GM21381 (cell line): Measurements from ENCODE around the gene CEACAM19.
"Not testable (repeated sequence)": the region's sequence is repeated elsewhere in the genome, so short reads cannot be mapped to it uniquely, and the experiment has no call there.

ENCODE experiments used
- ATAC-seq: cut with Tn5 transposase; IDR thresholded peaks from one replicate; pipeline ENCODE4 v1.9.1; 2021; ENCODE audit warnings: mild to moderate bottlenecking, moderate library complexity; ENCODE audit not compliant: unreplicated experiment

The CEACAM19 gene

DNA sequence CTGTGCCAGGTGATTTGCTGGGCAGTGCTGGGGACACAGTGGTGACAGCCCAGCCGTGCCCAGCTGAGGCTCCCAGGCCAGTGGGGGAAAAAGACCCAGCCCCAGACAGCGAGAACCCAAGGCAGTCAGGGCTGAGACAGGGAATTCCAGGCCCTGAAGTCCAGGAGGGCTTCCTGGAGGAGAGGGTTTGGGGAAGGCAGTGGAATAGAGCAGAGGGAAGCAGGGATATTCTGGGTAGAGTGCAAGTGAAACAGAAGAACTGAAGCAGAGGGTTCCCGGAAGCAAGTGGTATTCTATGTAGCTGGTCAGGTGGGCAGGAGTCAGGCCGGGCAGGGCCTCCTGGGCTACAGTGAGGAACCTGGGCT lies 26.4 kb downstream of the CEACAM19 start:
- no peak for ATAC-seq

DNA sequence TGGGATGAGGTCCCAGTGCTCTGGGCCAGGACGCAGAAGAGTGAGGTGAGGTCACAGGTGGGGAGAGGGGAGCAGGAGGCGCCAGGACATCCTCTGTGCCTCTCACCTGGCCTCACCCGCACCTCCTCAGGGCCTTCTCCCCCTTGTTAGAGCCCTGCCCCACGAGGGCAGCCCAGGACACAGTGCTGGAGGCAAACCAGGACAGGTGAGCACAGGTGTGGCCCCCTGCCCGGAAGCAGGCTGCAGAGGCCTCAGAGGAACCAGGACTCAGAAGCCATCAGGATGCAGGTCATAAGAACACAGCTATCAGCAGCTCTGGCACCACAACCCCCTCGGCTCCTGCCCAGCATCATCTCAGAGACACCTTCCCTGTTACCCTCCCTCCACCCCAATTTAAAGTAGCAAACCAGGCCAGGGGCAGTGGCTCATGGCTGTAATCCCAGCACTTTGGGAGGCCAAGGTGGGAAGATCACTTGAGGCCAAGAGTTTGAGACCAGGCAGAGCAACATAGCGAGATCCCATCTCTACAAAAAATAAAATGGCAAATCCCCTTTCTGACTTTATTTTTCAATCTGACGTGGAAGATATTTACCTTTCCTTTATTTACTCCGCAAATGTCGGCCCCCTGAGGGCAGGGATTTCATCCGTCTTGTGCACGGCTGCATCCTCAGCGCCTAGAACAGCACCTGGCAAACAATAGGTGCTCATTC lies 27.4 kb downstream of the CEACAM19 start, which contains the start of gene CEACAM16:
Gene CEACAM16, plus strand, starts transcription at position 660 of the 710 bp plus-strand sequence. CDS start 2,306 bp downstream, outside the sequence.
- no peak for ATAC-seq

DNA sequence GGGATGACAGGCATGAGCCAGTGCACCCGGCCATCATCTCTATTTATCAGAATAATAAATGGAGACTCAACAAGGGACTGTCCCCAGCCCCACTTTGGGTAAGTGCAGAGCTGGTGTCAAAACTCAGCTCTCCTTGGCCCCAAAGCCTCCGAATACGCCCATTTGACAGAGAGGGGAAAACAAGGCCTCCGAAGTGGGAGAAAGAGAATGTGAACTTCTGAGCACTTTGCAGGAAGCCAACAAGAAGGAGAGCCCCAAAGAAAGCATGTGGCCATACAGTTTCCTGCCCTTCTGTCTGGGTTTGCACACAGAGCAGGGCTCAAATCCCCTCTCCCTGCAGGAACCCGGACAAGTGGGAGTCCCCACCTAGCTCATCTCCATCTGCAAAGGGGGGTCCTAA lies 29.3 kb downstream of the CEACAM19 start:
- no peak for ATAC-seq

DNA sequence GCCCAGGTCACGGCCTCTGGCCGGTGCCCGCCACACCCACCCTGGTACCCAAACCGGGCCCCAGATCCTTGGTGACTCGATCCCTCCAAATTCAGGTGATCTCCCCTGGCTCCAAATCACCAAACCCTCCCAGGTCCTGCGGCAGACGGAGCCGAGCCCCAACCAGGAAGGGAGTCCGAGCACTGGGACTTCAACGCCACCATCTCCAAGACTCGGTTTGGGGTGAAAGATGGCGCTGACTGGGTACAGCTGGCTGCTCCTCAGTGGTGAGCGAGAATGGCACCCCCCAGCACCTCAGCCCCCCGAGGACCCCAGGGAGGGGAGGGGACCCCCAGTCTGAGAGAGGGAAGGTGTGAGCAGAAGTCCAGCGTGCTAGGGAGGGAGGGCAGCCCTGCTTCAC lies 29.9 kb downstream of the CEACAM19 start:
- no peak for ATAC-seq

DNA sequence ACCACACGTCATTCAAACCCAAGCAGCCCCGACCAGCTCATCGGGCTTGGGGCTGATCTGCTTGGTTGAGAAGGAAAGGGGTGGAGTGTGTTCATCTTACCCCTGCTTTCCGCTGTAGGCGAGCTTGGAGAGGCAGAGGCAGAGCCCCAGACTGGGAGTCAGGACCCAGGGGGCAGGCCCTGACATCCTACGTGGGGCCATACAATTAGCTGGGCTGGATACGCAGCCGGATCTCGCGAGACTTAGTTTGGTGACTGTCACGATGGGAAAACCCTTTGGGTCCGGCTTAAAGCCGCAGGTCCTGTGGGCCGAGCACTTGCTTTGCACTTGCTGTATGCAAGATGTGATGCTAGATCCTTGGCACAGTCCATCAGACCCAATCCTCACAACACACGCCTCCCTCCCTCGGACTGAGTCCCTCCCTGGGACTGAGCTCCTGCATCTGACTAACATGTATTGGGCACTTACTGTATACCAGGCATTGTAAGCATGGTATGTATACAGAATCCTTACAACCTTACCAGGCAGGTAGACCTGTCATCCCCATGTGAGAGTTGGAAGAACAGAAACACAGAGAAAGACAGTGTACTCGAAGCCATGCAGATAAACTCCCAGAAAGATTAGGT lies 31.4 kb downstream of the CEACAM19 start:
- ATAC-seq, result no peak

DNA sequence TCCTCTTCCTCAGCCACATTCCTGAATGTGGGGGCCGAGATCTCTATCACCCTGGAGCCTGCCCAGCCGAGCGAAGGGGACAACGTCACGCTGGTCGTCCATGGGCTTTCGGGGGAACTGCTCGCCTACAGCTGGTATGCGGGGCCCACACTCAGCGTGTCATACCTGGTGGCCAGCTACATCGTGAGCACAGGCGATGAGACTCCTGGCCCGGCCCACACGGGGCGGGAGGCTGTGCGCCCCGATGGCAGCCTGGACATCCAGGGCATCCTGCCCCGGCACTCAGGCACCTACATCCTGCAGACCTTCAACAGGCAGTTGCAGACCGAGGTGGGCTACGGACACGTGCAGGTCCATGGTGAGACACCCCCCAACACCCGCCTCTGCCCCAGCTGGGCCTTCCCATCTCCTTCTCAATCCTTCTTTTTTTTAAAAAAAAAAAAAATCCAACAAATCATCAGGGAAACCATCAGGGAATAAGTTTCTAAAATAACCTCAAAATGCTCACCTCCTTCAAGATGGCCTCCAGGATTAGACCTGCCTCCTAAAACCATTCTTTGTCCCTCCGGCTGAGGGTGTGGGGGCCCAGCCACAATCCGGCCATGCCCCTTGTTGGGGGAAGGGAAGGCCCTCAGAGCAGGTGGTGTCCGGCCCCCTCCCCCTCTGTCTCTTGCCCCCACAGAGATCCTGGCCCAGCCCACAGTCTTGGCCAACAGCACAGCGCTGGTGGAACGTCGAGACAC lies 32.2 kb downstream of the CEACAM19 start:
- no peak for ATAC-seq

DNA sequence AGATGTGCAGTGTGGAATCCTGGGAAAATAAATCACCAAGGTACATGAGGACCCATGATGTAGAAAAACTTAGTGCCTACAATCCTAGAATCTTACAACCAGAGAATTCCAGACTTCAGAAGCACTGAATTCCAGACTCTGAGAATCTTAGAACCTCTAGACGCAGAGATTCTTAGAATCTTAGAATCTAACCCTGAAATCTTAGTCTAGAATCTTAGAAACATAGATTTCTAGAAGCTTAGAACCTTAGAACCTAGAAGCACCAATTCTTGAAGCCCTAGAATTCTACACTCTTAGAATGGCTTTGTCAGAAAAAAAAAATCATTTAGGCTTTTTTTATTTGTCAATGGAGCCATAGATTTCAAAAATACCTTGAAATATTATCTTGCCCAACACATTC lies 33.7 kb downstream of the CEACAM19 start:
- no peak for ATAC-seq

DNA sequence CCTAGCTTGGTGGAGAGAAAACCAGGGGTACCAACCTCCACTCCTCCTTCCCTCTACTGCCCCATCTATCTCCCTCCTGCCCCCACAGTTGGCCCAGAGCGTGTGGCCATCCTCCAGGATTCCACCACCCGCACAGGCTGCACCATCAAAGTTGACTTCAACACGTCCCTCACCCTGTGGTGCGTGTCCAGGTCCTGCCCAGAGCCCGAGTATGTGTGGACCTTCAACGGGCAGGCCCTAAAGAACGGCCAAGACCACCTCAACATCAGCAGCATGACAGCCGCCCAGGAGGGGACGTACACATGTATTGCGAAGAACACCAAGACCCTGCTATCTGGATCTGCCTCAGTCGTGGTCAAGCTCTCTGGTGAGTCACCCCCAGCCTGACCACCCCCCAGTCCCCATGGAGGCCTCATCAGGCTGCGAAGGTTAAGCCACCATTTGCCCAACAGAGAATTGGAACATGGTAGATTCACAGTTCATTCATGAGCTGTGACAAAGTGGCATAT lies 34.3 kb downstream of the CEACAM19 start:
- ATAC-seq, result no peak

DNA sequence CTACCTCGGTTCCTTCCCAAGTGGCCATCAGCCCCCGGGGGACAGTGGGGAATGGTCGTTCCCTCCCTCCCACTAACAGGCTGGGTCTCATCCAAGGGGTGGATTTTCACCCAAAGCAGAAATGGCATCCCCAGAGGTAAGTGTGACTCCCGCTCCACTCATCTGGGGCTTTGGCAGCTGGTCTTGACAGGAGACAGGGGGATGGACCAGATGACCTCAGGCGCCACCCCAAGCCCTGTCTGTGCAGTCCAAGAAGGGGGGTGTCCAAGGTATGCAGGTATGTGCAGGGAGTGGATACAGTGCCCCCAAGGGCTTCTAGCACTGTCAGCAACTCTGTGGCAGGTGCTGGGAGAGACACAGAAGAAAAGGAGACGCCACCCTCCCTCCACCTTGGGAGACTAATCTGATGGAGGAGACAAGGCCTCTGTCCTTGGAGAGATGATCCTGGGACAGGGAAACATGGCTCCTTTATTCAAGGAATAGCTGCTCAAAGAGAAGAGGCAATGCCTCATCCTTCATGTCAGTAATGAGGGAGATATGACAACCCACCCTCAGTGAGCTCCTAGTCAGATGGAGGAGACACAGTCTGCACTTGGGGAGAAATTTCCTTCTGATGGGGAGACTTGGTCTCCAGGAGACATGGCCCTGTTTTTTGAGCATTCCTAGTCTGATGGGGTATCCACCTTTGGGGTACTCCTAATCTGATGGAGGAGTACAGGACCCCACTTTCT lies 35.4 kb downstream of the CEACAM19 start:
- no peak for ATAC-seq

DNA sequence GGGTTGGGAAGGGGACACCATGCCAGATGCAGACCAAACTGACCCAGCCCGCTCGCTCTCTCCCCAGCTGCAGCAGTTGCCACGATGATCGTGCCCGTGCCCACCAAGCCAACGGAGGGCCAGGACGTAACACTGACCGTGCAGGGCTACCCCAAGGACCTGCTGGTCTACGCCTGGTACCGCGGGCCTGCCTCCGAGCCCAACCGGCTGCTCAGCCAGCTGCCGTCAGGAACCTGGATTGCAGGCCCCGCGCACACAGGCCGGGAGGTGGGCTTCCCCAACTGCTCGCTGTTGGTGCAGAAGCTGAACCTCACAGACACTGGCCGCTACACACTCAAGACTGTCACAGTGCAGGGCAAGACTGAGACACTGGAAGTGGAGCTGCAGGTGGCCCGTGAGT lies 36.5 kb downstream of the CEACAM19 start:
- no peak for ATAC-seq

DNA sequence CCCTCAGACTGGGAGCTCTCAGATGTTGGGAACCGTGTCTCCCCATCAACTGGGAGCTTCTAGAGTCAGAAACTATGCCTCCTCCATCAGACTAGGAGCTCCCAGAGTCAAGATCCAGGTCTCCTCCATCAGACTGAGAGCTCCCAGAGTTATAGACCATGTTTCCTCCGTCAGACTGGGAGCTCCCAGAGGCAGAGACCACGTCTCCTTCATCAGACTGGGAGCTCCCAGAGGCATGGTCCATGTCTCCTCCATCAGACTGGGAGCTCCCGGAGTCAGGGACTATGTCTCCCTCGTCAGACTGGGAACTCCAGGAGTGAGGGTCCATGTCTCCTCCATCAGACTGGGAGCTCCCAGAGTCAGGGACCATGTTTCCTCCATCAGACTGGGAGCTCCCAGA lies 37.7 kb downstream of the CEACAM19 start:
- ATAC-seq, result no peak

DNA sequence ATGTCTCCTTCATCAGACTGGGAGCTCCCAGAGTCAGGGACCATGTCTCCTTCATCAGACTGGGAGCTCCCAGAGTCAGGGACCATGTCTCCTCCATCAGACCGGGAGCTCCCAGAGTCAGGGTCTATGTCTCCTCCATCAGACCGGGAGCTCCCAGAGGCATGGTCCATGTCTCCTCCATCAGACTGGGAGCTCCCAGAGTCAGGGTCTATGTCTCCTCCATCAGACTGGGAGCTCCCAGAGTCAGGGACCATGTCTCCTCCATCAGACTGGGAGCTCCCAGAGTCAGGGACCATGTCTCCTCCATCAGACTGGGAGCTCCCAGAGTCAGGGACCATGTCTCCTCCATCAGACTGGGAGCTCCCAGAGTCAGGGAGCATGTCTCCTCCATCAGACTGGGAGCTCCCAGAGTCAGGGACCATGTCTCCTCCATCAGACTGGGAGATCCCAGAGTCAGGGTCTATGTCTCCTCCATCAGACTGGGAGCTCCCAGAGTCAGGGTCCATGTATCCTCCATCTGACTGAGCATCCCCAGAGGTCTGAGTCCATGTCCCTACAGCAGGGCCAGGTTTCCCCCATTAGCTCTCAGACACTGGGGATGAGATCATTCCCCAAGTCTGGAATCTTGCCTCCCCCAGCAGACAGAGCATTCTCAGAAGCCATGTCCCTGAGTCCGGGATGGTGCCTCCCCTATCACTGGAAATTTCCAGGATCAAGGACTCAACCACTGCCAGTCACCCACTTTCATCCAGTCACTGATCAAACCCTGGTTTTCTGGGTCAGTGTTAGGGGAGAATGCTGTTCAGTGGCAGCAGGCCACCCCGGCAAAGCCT lies 38.4 kb downstream of the CEACAM19 start:
- ATAC-seq, result not testable (repeated sequence)

DNA sequence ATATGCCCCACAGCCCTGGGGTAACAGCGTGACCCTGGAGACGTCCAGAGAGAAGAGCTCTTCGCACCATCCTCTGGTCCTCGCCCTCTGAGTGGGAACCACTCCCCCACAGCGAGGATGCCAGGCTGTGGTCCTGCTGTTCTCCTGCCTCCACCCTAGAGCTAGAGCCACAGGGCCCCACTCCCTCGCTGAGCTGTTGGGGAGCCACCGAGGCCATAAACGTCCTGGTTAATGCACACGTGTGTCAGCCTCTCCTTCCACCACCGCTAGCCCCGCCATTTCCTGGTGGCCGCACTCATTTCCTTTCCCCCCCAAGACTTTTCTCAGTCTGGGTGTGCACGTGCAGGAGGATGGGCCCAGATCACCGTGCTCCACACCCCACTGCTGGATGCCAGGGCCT lies 39.2 kb downstream of the CEACAM19 start:
- no peak for ATAC-seq

DNA sequence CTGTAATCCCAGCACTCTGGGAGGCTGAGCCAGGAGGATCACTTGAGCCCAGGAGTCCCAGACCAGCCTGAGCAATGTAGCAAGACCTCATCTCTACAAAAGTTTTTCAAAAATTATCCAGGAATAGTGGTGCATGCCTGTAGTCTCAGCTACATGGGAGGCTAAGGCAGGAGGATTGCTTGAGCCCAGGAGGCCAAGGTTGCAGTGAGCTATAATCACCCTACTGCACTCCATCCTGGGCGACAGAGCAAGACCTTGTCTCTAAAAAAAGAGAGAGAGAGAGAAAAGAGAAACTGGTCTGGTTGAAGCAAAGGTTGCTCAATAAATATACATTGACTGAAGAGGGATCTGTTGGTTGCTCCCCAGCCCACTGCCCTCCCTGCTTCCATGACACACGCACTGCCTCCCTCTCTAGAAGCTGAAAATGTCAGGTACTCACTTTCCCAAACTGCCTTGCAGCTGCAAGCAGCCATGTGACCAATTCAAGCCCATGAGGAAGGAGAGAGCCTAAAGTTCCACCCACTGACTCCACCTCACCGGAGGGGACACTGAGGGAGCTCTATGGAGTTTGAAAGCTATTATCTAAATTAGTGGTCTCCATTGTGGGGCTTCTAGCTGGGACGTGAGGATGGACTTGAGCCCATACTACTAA lies 41.7 kb downstream of the CEACAM19 start:
- no peak for ATAC-seq

DNA sequence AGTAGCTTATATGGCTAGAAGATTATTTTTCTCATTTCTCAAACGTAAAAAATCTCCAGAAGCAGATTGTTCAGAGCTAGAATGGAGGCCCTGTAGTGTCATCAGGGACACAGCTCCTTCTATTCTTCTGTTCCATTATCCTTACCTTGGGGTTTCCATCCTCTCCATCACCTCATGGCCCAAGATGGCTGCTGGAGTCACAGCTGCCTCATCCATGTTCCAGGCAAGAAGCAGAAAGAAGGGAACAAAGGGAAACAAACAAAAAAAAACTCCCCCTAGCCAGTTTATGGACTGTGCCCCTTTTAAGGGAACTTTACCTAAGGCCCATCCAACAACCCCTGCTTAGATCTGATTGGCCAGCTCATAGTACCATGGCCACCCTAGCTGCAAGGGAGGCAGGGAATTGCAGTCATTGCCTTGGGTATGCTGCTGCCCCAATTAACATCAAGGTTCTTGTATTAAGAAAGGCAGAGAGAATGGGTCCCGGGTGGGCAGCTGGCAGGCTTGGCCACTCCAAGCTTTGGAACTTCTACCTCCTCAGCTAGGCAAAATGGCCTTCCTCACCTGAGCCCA lies 43.4 kb downstream of the CEACAM19 start:
- ATAC-seq, result no peak

DNA sequence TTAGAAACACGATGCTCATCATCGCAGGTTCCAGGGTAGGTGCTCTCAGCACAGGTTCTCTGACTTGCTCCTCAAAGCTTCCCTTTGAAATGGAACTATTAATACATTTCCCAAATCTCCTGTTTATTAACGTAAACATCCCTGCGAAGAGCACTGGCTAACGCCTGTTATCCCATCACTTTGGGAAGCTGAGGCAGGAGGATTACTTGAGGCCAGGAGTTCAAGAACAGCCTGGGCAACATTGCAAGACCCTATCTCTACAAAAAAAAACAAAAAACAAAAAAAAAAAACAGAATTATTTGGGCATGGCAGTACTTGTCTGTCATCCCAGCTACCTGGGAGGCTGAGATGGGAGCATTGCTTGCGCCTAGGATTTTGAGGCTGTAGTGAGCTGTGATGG lies 46.3 kb downstream of the CEACAM19 start:
- no peak for ATAC-seq

DNA sequence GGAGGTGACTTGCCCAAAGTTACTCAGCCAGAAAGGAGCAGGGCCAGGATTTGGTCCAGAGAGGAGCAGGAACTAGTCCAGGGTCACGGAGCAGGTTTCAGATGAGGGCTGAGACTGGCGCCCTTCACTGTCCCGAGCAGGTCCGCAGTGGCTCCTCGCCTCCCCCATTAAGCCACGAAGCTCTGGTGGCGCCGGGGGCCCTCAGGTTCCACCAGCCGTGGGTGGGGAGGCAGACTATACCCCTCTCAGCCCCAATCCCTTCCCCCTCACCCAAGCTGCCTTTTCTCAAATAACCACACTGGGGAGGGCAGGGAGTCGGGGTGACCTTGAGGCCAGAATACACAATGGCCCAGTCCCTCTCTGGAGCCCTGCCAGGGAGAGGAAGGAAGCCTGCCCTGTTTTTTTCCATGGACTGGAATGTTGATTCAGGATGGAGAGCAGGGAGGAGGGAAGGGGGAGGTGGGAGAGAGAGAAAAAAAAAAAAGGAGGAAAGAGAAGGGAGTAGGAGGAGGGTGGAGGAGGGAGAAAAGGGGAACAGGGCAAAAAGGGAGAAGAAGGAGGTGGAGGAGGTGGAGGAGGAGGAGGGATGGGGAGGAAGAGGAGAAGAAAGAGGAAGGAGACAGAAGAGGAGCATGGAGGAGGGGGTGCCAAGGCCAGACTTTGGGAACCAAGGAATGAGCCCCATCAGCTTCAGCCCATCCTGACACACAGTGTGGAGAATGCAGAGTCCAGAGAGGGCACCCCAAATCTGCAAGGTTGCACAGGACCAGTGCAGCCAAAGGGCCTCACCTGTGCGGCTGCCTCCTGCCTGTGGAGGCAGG lies 47.4 kb downstream of the CEACAM19 start:
- ATAC-seq, result no peak

DNA sequence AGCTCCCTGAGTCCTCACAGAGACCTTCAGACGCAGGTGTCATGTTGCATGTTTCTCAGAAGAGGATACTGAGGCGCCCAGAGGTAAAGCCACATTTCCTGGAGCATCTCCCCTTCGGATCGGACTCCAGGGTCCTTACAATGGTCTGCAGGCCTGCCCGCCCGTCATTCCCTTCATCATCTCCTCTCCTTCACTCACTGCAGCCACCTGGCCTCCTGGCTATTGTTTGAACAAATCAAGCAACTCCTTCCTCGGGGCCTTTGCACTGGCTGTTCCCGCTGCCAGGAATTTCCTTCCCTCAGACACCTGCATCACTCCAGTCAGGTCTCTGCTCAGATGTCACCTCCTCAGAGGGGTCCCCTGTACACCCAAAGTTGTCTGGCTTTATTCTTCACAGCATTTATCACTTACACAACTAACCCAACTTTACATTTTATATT lies 48.0 kb downstream of the CEACAM19 start:
- ATAC-seq, result no peak
